Measurements from ENCODE around the gene AK8.

AK8 gene

GRCh38 chr9:132857616-132858342 lies 20.3 kb downstream of the AK8 start:
- DNase-seq = peak; percentile 27

GRCh38 chr9:132857031-132857430 lies 21.1 kb downstream of the AK8 start:
- no peak for DNase-seq

- no peak for DNase-seq
Measured at GRCh38 chr9:132855904-132856303, 22.2 kb downstream of the AK8 start.

- DNase-seq = no peak
Measured at GRCh38 chr9:132854832-132855231, 23.3 kb downstream of the AK8 start.

GRCh38 chr9:132853482-132853881 lies 24.6 kb downstream of the AK8 start:
- no peak for DNase-seq

- DNase-seq = peak; percentile 62
Measured at GRCh38 chr9:132849185-132849706, 28.8 kb downstream of the AK8 start.

- DNase-seq = no peak
Measured at GRCh38 chr9:132846918-132847515, 31.1 kb downstream of the AK8 start.

DNA sequence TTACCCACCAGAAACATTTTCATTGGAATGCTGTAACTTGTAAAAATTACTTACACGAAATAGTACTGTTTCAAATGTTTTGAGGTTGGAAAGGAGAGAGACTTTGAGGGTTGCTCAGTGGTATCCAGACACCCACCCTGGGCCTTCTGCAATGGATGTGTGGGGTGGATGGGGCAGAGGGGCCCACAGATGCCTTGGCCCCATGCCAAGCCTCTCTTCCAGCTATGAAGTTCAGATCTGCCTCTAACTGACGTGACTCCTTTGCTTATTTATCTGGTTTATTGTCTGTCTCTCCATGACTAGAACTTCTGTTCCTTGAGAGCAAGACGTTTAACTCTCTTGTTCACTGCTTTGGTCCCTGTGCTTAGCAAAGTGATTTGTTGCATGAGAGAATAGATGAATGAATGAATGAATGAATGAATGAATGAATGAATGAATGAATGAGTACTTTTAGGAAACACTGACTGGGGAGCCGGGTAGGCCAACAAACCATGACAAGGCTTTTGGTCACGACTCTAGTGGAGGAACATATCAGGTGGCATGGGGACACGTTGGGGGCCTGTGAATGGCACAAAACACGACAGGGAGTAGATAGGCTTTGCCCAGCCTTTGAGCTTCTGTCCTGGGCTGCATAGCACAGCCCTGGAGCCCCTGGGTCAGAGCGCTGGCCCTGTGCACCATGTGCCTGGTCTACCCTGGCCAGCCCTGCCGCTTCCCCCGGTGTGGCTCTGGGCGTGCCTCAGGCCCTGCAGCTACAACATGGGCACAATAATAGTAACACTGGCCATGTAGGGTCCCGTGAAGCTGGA lies 31.8 kb downstream of the AK8 start:
- DNase-seq = no peak

- no peak for DNase-seq
Measured at GRCh38 chr9:132842124-132843044, 35.7 kb downstream of the AK8 start.

DNA sequence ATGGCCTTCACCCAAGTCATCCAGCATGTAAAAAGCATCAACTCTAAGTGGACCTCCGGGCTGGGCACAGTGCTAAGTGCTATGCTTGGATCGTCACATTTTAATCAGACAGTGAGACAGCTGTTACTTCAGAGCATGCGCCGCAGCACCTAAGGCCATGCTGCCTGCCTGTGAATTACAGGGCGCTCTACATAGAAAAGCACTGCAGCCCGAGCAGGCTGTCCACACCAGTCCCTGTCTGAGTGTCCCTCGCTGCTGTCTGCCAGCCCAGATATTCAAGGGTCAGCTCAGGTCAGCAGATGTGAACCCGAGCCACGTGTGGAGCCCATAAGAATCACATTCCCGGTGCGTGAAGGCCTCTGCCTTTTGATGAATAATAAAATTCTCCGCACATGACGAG lies 37.1 kb downstream of the AK8 start:
- no peak for DNase-seq

- no peak for DNase-seq
Measured at GRCh38 chr9:132838291-132838690, 39.8 kb downstream of the AK8 start.

GRCh38 chr9:132837501-132838286 lies 40.4 kb downstream of the AK8 start:
- DNase-seq = no peak

DNA sequence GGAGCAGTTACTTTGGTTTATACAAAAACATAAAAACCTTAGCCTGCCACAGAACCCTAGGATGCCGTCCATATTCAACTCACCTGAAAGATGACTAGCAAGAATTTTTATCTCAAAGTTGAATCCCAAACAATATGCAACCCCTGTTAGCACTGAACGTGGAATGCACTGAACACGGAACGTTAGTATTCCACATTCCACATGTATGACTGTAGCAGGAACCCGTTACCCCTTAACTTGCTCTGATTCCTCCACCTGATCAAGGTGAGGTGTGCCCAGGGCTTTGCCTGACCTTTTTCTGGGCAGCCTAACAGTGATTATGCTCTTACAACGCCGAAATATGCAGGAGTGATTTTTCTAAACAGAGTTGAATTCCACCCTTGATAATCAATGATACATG lies 43.7 kb downstream of the AK8 start:
- no peak for DNase-seq

DNA sequence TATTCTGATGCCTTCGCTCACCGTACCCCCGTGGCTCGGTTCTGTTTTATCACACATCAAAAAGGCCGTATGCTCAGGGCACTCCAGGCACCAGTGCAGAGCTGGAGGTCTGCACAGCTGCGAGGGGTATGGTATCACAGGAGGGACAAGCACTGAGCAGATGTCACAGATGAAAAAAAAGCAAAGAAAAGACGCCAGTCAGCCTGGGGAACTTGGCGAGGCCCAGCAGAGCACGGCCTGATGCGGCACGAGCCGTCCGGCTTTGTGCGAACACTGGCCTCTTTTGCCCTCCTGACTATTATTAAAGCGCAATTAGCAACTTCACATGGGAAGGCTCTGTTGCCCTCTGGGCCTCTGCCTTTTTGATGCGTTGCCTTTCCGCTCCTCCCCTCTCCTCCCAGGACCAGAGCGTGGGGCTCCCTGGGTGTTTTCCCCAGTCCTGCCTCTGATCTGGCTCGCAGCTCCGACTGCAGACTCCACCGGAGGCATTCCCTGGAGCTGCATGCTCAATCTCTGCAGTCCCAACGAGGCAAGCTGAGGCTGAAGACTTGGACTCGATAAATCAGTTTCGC lies 44.4 kb downstream of the AK8 start:
- no peak for DNase-seq

DNA sequence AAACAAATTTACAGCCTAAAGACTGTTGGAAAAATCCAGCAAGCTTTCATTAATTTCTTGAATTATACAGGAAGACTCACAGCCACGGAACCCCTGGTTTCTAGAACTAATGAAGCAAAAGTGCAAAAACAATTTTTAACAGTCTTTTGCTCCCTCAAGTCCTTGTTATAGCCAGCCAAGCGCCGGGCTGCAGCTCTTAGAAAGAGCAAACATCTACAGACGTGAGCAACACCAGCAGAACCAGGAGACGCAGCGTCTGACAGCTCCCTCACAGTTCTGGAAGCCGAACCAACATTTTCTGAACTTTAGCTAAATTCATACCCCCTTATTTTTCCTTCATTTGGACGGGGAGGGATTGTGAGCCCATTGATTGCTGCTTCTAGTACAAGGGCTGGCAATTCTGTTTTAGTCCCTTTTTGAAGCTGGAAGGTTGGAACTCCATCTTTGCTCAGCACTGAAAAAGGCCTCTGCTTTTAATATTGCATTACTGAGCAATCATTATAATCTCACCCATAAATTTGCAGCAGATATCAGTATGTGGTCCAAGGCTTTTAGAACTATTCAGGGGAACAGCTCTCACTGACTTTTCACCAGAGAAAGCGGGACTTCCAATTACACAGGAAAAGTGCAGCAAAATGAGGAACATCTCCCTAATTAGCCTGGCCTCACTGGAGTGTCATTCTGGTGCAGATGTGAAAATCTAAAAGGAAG lies 45.8 kb downstream of the AK8 start:
- no peak for DNase-seq

- DNase-seq = no peak
Measured at GRCh38 chr9:132828201-132828770, 49.8 kb downstream of the AK8 start.

DNA sequence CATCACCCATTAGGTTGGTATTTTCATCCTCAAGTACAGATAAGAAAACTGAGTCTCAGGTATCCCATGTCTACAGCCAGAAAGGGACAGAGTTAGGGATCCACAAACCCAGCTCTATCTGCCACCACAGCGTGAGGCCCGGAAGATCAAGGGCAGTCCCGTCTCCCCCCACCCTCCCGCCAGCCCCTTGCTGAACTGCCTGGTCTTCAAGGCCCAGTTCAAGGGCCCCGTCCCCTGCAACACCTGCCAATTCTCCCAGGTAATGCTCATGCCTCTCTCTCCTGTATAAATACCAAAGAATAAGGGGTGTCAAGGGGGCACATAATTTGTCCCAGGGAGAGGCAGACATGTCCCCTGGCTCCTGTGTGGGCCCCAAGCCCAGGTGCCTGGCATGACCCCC lies 50.7 kb downstream of the AK8 start:
- DNase-seq = no peak

GRCh38 chr9:132826621-132827365 lies 51.3 kb downstream of the AK8 start:
- DNase-seq = no peak

- no peak for DNase-seq
Measured at GRCh38 chr9:132826131-132826530, 52.0 kb downstream of the AK8 start.

DNA sequence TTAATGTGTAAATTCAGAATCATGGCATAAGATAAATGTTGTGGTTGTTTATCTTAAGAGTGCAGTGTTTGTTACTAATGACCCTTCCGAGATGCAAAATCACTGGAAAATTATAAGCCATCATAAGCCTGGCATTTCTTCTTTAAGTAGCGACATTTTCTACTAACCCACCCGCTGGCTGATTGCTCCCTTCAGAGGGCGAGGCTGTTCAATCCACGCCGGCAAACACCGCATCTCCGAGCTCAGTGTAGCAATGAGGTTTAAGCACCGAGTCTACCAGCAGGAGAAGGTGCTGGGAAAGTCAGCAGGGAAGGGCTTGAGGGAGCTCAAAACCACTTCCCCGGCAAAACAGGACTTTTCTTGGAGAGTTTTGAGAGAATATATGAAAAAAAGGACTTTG lies 52.7 kb downstream of the AK8 start:
- no peak for DNase-seq

Data from NCI-H1092 (cell line).